DLD1 (cell line): Measurements from ENCODE around the gene ZNF443.
"Not testable (repeated sequence)": the region's sequence is repeated elsewhere in the genome, so short reads cannot be mapped to it uniquely, and the experiment has no call there.

Experiments
- in situ Hi-C: cut with HindIII; loops from 2 replicates; pipeline ENCODE4 v1.10.0; 2017; ENCODE audit warnings: low sequenced_read_pairs

The ZNF443 gene

DNA sequence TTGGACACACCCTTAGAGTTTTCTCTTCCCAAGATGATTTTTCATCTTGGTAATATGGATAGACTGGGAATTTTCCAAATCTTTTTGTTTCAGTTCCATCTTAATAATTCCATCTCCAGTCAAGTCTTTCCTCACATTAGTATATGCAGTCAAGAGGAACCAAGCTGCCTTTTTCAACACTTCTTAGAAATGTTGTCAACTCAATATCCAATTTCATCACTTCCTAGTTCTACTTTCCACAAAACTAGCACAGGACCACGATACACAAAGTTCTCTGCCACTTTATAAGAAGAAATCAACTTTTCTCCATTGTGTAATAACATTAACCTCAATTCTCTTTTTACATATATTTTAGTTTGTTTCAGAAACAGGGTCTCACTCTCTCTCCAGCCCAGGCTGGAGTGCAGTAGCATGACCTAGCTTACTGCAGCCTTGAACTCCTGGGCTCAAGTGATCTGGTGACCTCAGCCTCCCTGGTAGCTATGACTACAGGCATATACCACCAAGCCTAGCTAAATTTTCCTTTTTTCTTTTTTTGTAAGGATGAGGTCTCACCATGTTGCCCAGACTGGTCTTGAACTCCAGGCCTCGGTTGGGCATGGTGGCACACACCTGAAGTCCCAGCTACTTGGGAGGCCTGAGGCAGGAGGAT lies 15.5 kb downstream of the ZNF443 start:
- in situ Hi-C loops: no loop called here

- in situ Hi-C loops: not testable (repeated sequence)
Observed at GRCh38 chr19:12417273-12417672, 23.5 kb downstream of the ZNF443 start.

- in situ Hi-C loops: no loop called here
Observed at GRCh38 chr19:12411893-12412292, 28.9 kb downstream of the ZNF443 start.

GRCh38 chr19:12400633-12401502 lies 40.0 kb downstream of the ZNF443 start, which contains the start of gene ZNF799:
Gene ZNF799, minus strand, starts transcription at chr19:12401271. Its CDS starts 201 bp downstream, at chr19:12401070.
- in situ Hi-C loops: no loop called here

- in situ Hi-C loops: not testable (repeated sequence)
Observed at GRCh38 chr19:12399901-12400632, 40.8 kb downstream of the ZNF443 start.

- in situ Hi-C loops: not testable (repeated sequence)
Observed at GRCh38 chr19:12391148-12391547, 49.7 kb downstream of the ZNF443 start.

- in situ Hi-C loops: not testable (repeated sequence)
Observed at GRCh38 chr19:12386365-12386764, 54.5 kb downstream of the ZNF443 start.

DNA sequence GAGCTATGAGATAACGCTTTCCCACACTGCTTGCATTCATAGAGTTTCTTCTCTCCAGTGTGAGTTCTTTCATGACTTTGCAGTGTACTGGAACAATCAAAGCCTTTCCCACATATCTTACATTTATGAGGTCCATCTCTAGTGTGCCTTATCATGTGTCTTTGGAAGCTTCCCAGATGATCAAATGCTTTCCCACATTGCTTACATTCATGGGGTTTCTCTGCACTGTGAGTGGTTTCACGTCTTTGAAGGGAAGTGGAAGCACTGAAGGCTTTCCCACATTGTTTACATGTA lies 60.4 kb downstream of the ZNF443 start:
- in situ Hi-C loops: no loop called here

DNA sequence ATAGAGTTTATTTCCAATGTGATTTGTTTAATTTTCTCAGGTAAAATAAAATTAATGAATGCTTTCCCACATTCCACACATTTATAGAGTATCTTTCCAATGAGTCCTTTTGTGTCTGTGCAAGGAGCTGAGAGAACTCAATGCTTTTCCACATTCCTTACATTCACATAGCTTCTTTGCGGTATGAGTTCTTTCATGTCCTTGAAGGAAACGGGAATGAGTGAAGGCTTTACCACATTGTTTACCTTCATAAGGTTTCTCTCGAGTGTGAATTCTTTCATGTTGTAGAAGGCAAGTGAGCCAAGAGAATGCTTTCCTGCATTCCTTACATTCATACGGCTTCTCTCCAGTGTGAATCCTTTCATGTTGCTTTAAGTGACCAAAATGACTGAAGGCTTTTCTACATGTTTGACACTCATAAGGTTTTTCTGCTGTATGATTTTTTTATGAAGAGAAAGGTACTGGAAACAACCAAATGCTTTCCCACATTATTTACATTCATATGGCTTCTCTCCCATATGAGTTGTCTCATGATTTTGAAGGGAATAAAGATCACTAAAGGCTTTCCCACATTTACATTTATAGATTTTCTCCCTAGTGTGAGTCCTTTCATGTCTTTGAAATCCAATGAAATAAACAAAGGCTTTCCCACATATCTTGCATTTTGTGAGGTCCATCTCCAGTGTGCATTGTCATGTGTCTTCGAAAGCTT lies 60.9 kb downstream of the ZNF443 start:
- in situ Hi-C loops: no loop called here
